Measurements from ENCODE around the gene BATF3. TPM values are rescaled to one million over a fixed set of nuclear protein-coding genes. Genes with fewer than 3 reads are reported as not detected.

Gene BATF3
- total RNA-seq, 2 donors from 2014 or later: 46.6 to 137 TPM

- H3K4me1 Mint-ChIP-seq (ENCODE audit: low read depth in 2 of 2): no peaks in the 10 kb centered on the region
- ATAC-seq: no peak
- DNase-seq (ENCODE audit: low spot score): no peak
Measured at GRCh38 chr1:212652609-212653008, 47.0 kb downstream of the BATF3 start.

DNA sequence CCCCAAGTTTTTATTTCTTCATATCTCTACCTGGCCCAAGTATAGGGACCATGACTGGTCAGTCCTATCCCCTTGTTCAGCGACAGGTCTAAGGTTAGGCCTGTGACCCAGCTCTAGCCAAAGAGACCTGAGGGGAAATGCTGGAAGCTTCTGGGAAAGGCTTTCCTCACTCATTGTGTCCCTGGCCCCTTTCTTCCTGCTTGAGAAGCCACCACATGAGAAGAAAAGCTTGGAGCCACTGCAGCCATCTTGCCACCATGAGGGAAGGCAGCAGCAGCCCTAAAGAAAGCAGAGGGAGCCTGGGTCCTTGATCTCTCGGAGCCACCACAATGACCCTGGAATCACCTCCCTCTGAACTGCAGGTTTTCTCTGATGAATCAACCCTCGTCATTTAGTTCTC, 47.7 kb downstream of the BATF3 start:
- no peak overlapping the region for H3K4me3 Mint-ChIP-seq
- H3K9me3 Mint-ChIP-seq: no peaks in the 10 kb centered on the region

More at GRCh38 chr1:212652609-212653008, 47.0 kb downstream of the BATF3 start:
- Mint-ChIP-seq H3K4me3 (no peak overlapping the region), H3K9me3 (no peaks in the 10 kb centered on the region), H3K27ac (no peak overlapping the region), H3K36me3 (no peaks in the 10 kb centered on the region), H3K27me3 (peaks cover 8 to 19% of the 10 kb centered on the region in 2 donors)

GRCh38 chr1:212651521-212651920, 48.1 kb downstream of the BATF3 start:
- Mint-ChIP-seq H3K27ac (no peak overlapping the region), H3K4me1 (ENCODE audit: low read depth in 2 of 2) (no peaks in the 10 kb centered on the region), H3K36me3 (no peaks in the 10 kb centered on the region), H3K27me3 (peaks cover 0 to 16% of the 10 kb centered on the region in 2 donors), H3K4me3 (no peak overlapping the region), H3K9me3 (no peaks in the 10 kb centered on the region)
- ATAC-seq (no peak), DNase-seq (ENCODE audit: low spot score) (no peak)

More for the DNA sequence above, 47.7 kb downstream of the BATF3 start:
- H3K36me3 Mint-ChIP-seq: no peaks in the 10 kb centered on the region
- H3K27me3 Mint-ChIP-seq: peaks cover 1 to 16% of the 10 kb centered on the region in 2 donors
- no peak overlapping the region for H3K27ac Mint-ChIP-seq
- H3K4me1 Mint-ChIP-seq (ENCODE audit: low read depth in 2 of 2): no peaks in the 10 kb centered on the region
- ATAC-seq: no peak
- no peak for DNase-seq (ENCODE audit: low spot score)

GRCh38 chr1:212650228-212650627, 49.4 kb downstream of the BATF3 start:
- ATAC-seq (no peak), DNase-seq (ENCODE audit: low spot score) (no peak)
- Mint-ChIP-seq H3K27me3 (peaks cover 10 to 22% of the 10 kb centered on the region in 2 donors), H3K36me3 (no peaks in the 10 kb centered on the region), H3K27ac (no peak overlapping the region), H3K4me3 (no peak overlapping the region), H3K9me3 (no peaks in the 10 kb centered on the region), H3K4me1 (ENCODE audit: low read depth in 2 of 2) (no peaks in the 10 kb centered on the region)

- Mint-ChIP-seq H3K36me3 (no peaks in the 10 kb centered on the region), H3K27ac (no peak overlapping the region), H3K4me1 (ENCODE audit: low read depth in 2 of 2) (no peaks in the 10 kb centered on the region), H3K27me3 (peaks cover 10 to 14% of the 10 kb centered on the region in 2 donors), H3K9me3 (no peaks in the 10 kb centered on the region), H3K4me3 (no peak overlapping the region)
- no peak for DNase-seq (ENCODE audit: low spot score)
- no peak for ATAC-seq
Measured at GRCh38 chr1:212649020-212649419, 50.6 kb downstream of the BATF3 start.

- Mint-ChIP-seq H3K4me1 (ENCODE audit: low read depth in 2 of 2) (no peaks in the 10 kb centered on the region), H3K9me3 (no peaks in the 10 kb centered on the region), H3K4me3 (no peak overlapping the region), H3K36me3 (no peaks in the 10 kb centered on the region), H3K27me3 (peaks cover 10 to 12% of the 10 kb centered on the region in 2 donors), H3K27ac (no peak overlapping the region)
- DNase-seq (ENCODE audit: low spot score): no peak
- no peak for ATAC-seq
Measured at GRCh38 chr1:212648431-212648830, 51.2 kb downstream of the BATF3 start.

- DNase-seq (ENCODE audit: low spot score) (no peak), ATAC-seq (no peak)
- peaks cover 10 to 14% of the 10 kb centered on the region in 2 donors for H3K27me3 Mint-ChIP-seq
- no peaks in the 10 kb centered on the region for H3K9me3 Mint-ChIP-seq
- H3K36me3 Mint-ChIP-seq: no peaks in the 10 kb centered on the region
- no peak overlapping the region for H3K4me3 Mint-ChIP-seq
- H3K4me1 Mint-ChIP-seq (ENCODE audit: low read depth in 2 of 2): no peaks in the 10 kb centered on the region
- H3K27ac Mint-ChIP-seq: no peak overlapping the region
Measured at GRCh38 chr1:212647004-212647403, 52.6 kb downstream of the BATF3 start.

DNA sequence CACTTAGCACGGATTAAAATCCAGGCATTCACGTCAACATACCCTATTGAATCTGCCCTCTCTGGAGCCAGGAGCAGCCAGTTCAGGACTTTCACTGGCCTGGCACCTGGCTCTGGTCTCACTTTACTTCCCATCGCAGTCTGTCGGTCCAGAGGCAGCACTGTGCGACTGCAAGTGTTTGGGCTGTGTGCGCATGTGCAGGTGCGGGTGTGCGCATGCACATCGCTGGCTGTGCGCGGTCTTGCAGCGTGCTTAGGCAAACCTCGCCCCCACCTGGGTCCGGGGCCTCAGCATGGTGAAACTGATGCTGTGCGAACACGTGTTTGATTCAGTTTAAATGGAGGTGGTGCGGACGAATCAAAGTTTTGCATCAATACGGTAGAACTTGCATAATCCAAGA, 53.1 kb downstream of the BATF3 start:
- Mint-ChIP-seq H3K4me1 (ENCODE audit: low read depth in 2 of 2) (no peaks in the 10 kb centered on the region), H3K4me3 (no peak overlapping the region), H3K27ac (peak overlapping the region in 1 of 2 donors; percentile 66), H3K36me3 (no peaks in the 10 kb centered on the region), H3K27me3 (peaks cover 10 to 11% of the 10 kb centered on the region in 2 donors), H3K9me3 (no peaks in the 10 kb centered on the region)
- DNase-seq (ENCODE audit: low spot score): no peak
- ATAC-seq: no peak

GRCh38 chr1:212645546-212646543, 53.8 kb downstream of the BATF3 start:
- Mint-ChIP-seq H3K27ac (peak overlapping the region in 1 of 2 donors; percentile 66), H3K36me3 (peaks cover 3% of the 10 kb centered on the region)
- ATAC-seq: no peak

DNA sequence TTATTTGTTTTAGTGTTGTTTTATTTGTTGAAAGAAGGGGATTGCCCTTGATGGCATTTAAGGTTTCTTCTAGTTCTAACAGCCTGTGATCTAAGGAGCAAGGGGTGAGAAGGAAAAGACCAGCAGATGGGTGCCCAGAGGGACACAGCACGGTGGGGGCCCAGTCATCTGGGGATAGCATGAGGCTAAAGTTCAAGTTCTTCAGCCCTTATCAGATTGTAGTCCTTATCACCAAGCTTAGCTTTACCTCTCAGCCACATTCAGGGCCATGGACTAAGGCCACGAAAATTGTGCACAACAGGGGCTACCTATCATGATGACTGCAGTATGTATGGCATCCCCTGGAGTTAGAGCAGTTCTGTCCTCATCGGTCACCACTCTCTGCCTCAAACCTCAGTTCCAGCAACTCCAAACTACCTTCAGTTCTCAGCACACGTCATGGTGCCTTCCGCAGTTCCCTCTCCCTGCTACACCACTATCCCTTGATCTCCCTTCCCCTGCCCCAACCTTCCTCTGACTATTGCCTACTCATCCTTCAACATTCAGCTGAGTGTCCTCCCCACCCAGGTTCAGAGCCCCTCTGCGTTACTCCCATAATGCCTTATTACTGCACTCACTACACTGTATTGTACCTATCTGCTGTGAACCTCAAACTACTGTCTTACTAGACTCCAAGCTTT, 54.6 kb downstream of the BATF3 start:
- Mint-ChIP-seq H3K27ac (peak overlapping the region in 1 of 2 donors; percentile 66), H3K36me3 (peaks cover 4% of the 10 kb centered on the region), H3K9me3 (no peaks in the 10 kb centered on the region)

More at GRCh38 chr1:212645546-212646543, 53.8 kb downstream of the BATF3 start:
- H3K4me3 Mint-ChIP-seq: no peak overlapping the region
- H3K27me3 Mint-ChIP-seq: peaks cover 16 to 17% of the 10 kb centered on the region in 2 donors
- H3K4me1 Mint-ChIP-seq (ENCODE audit: low read depth in 2 of 2): no peaks in the 10 kb centered on the region
- DNase-seq (ENCODE audit: low spot score): no peak
- H3K9me3 Mint-ChIP-seq: no peaks in the 10 kb centered on the region

DNA sequence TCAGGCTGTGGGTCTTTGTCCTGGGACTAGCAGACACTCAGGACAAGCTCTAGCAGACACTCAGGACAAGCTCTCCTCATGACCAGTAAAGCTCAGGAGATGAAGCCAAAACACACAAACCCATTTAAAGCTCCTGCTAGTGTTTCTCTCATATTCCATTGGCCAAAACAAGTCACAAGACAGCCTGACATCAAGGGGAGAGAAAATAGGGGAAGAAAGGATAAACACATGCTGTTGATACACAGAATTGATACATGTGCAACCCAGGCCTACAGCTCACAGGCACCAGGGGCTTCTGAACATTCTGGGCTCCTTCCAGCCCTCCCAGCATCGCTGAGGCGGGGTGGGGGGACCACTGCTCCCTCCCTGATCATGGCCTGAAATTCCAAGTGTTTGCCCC, 55.8 kb downstream of the BATF3 start:
- Mint-ChIP-seq H3K9me3 (no peaks in the 10 kb centered on the region), H3K27me3 (peaks cover 32% of the 10 kb centered on the region in 2 donors), H3K27ac (no peak overlapping the region), H3K4me1 (ENCODE audit: low read depth in 2 of 2) (peaks cover 0 to 3% of the 10 kb centered on the region in 2 donors), H3K4me3 (no peak overlapping the region), H3K36me3 (peaks cover 4% of the 10 kb centered on the region)
- ATAC-seq (no peak), DNase-seq (ENCODE audit: low spot score) (no peak)

More for the DNA sequence above, 54.6 kb downstream of the BATF3 start:
- Mint-ChIP-seq H3K27me3 (peaks cover 23 to 24% of the 10 kb centered on the region in 2 donors), H3K4me3 (no peak overlapping the region), H3K4me1 (ENCODE audit: low read depth in 2 of 2) (no peaks in the 10 kb centered on the region)
- DNase-seq (ENCODE audit: low spot score): no peak
- peak in 1 of 2 donors; percentile 53 for ATAC-seq

DNA sequence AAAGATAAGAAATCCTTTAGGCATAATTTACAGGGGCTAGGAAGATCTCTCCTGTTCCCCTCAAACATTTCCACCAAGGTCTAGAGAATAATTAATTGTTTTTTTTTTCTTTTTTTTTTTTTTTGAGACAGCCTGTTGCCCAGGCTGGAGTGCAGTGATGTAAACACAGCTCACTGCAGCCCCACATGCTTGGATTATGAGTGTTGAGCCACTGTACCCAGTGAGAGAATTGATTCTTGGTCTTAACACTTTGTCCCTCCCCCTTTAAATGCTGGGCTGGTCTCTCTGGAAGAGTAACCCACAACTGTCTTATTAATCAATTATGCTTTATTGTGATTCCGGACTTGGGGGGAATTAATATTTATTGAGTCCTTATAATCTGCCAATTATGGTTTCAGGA, 57.7 kb downstream of the BATF3 start:
- peaks cover 9 to 11% of the 10 kb centered on the region in 2 donors for H3K4me1 Mint-ChIP-seq (ENCODE audit: low read depth in 2 of 2)
- H3K4me3 Mint-ChIP-seq: no peak overlapping the region
- no peak overlapping the region for H3K27ac Mint-ChIP-seq
- H3K27me3 Mint-ChIP-seq: peaks cover 32 to 38% of the 10 kb centered on the region in 2 donors
- DNase-seq (ENCODE audit: low spot score) (no peak), ATAC-seq (no peak)
- no peaks in the 10 kb centered on the region for H3K9me3 Mint-ChIP-seq
- H3K36me3 Mint-ChIP-seq: peaks cover 4% of the 10 kb centered on the region

GRCh38 chr1:212640223-212640878, 59.3 kb downstream of the BATF3 start:
- H3K27me3 Mint-ChIP-seq: peaks cover 23 to 32% of the 10 kb centered on the region in 2 donors
- DNase-seq (ENCODE audit: low spot score): no peak
- H3K4me1 Mint-ChIP-seq (ENCODE audit: low read depth in 2 of 2): peaks cover 26 to 27% of the 10 kb centered on the region in 2 donors
- no peak for ATAC-seq
- H3K27ac Mint-ChIP-seq: peak overlapping the region in 1 of 2 donors; percentile 16
- peaks cover 4% of the 10 kb centered on the region for H3K36me3 Mint-ChIP-seq
- no peak overlapping the region for H3K4me3 Mint-ChIP-seq
- no peaks in the 10 kb centered on the region for H3K9me3 Mint-ChIP-seq
